ENCODE measurements around the gene VAV2. TPM values are rescaled to one million over a fixed set of nuclear protein-coding genes. Genes with fewer than 3 reads are reported as not detected.

The VAV2 gene
- total and polyA plus RNA-seq, 12 donors = 2.9 to 7.1 (median 5.0) TPM

DNA sequence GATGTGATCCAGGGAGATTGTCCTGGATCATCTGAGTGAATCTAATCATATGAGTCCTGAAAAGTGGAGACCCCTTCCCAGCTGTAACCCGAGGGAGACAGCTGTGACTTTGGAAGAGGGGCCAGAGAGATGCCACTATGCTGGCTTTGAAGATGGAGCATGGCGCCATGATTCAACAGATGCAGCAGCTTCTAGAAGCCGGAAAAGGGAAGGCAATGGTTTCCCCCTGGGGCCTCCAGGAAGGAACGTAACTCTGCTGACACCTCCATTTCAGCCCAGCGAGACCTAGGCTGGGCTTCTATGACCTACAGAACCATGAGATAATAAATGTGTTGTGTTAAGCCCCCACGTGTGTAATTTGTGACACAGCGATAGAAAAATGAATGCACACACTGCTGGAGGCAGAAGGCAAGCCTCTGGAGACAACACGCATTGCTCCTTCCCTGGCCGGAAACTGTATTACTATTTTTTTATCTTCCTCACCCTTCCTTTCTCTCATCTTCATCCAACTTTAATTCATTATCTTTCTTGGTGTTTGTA, 237.4 kb downstream of the VAV2 start:
- ATAC-seq = no peak
- Histone ChIP-seq H3K27me3 (peaks cover 0 to 39% (median 18%) of the 10 kb centered on the region in 7 donors), H3K36me3 (no peaks in the 10 kb centered on the region), H3K27ac (no peak overlapping the region), H3K4me3 (no peak overlapping the region), H3K4me1 (peaks cover 0 to 7% (median 0%) of the 10 kb centered on the region in 9 donors), H3K9me3 (no peaks in the 10 kb centered on the region)
- intact Hi-C loops (cut with DNase I) = no loop called here
- 50 to 55% methylated on average over 9 of the region's 9 CpGs for WGBS, 2 donors
- no peak for DNase-seq
- TF ChIP-seq, protein P1, sequence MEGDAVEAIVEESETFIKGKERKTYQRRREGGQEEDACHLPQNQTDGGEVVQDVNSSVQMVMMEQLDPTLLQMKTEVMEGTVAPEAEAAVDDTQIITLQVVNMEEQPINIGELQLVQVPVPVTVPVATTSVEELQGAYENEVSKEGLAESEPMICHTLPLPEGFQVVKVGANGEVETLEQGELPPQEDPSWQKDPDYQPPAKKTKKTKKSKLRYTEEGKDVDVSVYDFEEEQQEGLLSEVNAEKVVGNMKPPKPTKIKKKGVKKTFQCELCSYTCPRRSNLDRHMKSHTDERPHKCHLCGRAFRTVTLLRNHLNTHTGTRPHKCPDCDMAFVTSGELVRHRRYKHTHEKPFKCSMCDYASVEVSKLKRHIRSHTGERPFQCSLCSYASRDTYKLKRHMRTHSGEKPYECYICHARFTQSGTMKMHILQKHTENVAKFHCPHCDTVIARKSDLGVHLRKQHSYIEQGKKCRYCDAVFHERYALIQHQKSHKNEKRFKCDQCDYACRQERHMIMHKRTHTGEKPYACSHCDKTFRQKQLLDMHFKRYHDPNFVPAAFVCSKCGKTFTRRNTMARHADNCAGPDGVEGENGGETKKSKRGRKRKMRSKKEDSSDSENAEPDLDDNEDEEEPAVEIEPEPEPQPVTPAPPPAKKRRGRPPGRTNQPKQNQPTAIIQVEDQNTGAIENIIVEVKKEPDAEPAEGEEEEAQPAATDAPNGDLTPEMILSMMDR (IDR thresholded peaks at IDR 0.05) = no peak

GRCh38 chr9:133754187-133754586, 237.9 kb downstream of the VAV2 start:
- Histone ChIP-seq H3K27me3 (peaks cover 0 to 42% (median 18%) of the 10 kb centered on the region in 7 donors), H3K9me3 (no peaks in the 10 kb centered on the region), H3K4me3 (no peak overlapping the region), H3K36me3 (no peaks in the 10 kb centered on the region), H3K4me1 (peaks cover 0 to 7% (median 0%) of the 10 kb centered on the region in 9 donors), H3K27ac (no peak overlapping the region)
- no peak for DNase-seq
- TF ChIP-seq, protein P1 (IDR thresholded peaks at IDR 0.05) = no peak
- 86 to 87% methylated on average over 6 of the region's 6 CpGs for WGBS, 2 donors
- intact Hi-C loops (cut with DNase I) = no loop called here
- no peak for ATAC-seq

- Histone ChIP-seq H3K27ac (no peak overlapping the region), H3K36me3 (no peaks in the 10 kb centered on the region), H3K4me3 (no peak overlapping the region), H3K27me3 (peaks cover 0 to 53% (median 24%) of the 10 kb centered on the region in 7 donors), H3K9me3 (no peaks in the 10 kb centered on the region), H3K4me1 (peaks cover 0 to 7% (median 0%) of the 10 kb centered on the region in 9 donors)
- WGBS, 2 donors = 65 to 75% methylated on average over 9 of the region's 9 CpGs
- DNase-seq (no peak), ATAC-seq (no peak)
- TF ChIP-seq, protein P1 (IDR thresholded peaks at IDR 0.05) = no peak
- intact Hi-C loops (cut with DNase I) = no loop called here
Measured at GRCh38 chr9:133752739-133753446, 239.2 kb downstream of the VAV2 start.

DNA sequence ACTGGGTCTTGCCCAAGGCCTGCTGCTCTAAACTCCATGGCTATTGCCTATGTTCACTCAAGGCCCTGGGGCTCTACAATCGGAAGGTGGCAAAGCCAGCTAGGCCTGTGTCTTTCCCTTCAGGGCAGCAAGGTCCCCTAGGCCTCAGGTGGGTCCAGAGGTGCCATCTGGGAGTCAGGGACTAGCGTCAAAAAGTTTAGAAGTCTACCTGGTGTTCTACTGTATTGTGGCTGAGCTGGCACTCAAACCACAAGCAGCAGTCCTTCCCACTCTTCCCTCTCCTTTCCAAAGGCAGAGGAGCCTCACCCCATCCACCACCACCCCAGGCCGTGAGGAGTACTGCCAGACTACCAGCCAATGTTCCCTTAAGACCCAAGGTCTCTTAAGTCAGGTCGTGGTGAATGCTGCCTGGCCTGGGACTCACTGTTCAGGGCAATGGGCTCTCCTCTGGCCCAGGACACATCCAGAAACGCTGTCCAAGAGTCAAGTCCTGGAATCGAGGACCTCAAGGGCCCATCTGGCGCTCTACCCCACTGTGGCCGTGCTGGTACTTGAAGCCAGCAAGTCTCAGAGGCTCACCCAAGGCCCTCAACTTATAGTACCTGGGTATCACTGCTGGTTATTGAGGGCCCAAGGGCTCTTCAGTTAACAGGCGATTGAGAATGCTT, 241.0 kb downstream of the VAV2 start:
- Histone ChIP-seq H3K4me3 (no peak overlapping the region), H3K9me3 (no peaks in the 10 kb centered on the region), H3K27me3 (peaks cover 0 to 49% (median 28%) of the 10 kb centered on the region in 7 donors), H3K4me1 (peaks cover 0 to 7% (median 0%) of the 10 kb centered on the region in 9 donors), H3K36me3 (no peaks in the 10 kb centered on the region), H3K27ac (no peak overlapping the region)
- 85 to 86% methylated on average over 9 of the region's 9 CpGs for WGBS, 2 donors
- TF ChIP-seq, protein P1 (IDR thresholded peaks at IDR 0.05) = no peak
- ATAC-seq (no peak), DNase-seq (no peak)
- intact Hi-C loops (cut with DNase I) = no loop called here
